ENCODE measurements around the gene EPS8L2. TPM values are rescaled to one million over a fixed set of nuclear protein-coding genes. Genes with fewer than 3 reads are reported as not detected.

The EPS8L2 gene
- polyA plus RNA-seq, 3 donors, result 0.55 TPM; not detected in 2

GRCh38 chr11:726278-727220 lies 20.5 kb downstream of the EPS8L2 start:
- Mint-ChIP-seq H3K36me3 (no peaks in the 10 kb centered on the region), H3K9me3 (peaks cover 0 to 10% (median 2%) of the 10 kb centered on the region in 7 donors), H3K4me3 (peak overlapping the region in 1 of 2 donors; percentile 80), H3K27me3 (ENCODE audit: low read depth in 3 of 3) (peaks cover 25 to 62% (median 36%) of the 10 kb centered on the region in 3 donors), H3K4me1 (peaks cover 27% of the 10 kb centered on the region), H3K27ac (no peak overlapping the region)
- 12% methylated on average over 54 of the region's 61 CpGs for WGBS (ENCODE audit: insufficient coverage)
- no peak overlapping the region for H3K27ac ChIP-seq (ENCODE audit: low read depth in 1 of 2, low read length in 2 of 2)
- no peaks in the 10 kb centered on the region for H3K36me3 ChIP-seq (replicated peaks in 1 of 2; ENCODE audit: control insufficient read depth in 1 of 2, insufficient read depth in 2 of 2, low read length in 2 of 2)
- no peak for TF ChIP-seq CTCF (IDR thresholded peaks at IDR 0.05)
- intact Hi-C loops (cut with micrococcal nuclease), result no loop called here
- peak in 2 of 3 donors; percentile 39 to 42 for DNase-seq
- H3K4me1 ChIP-seq (ENCODE audit: control insufficient read depth in 1 of 2, insufficient read depth in 2 of 2, low read length in 2 of 2), result peaks cover 43 to 57% of the 10 kb centered on the region in 2 donors
- peak overlapping the region; percentile 76 for H3K4me2 ChIP-seq (replicated peaks; ENCODE audit: extremely low read depth, low read length, poor library complexity, severe bottlenecking)
- H2AFZ ChIP-seq (ENCODE audit: insufficient read depth, low read depth, low read length, poor library complexity, severe bottlenecking), result peak overlapping the region; percentile 71
- H4K20me1 ChIP-seq (ENCODE audit: insufficient read depth, low read length), result no peaks in the 10 kb centered on the region
- H3K79me2 ChIP-seq (ENCODE audit: insufficient read depth, low read length), result no peaks in the 10 kb centered on the region
- H3K4me3 ChIP-seq (replicated peaks in 1 of 3; ENCODE audit: low read depth in 2 of 3, low read length in 3 of 3), result peak overlapping the region in 1 of 3 experiments; percentile 67
- H3K9ac ChIP-seq (ENCODE audit: insufficient read depth, low read length, poor library complexity, severe bottlenecking), result peak overlapping the region; percentile 59
- H3K27me3 ChIP-seq (ENCODE audit: control insufficient read depth in 2 of 2, insufficient read depth in 2 of 2, low read length in 2 of 2), result peaks cover 8 to 44% of the 10 kb centered on the region in 2 donors
- no peaks in the 10 kb centered on the region for H3K9me3 ChIP-seq (replicated peaks in 1 of 2; ENCODE audit: control insufficient read depth in 1 of 2, insufficient read depth in 1 of 2, low read length in 2 of 2)

GRCh38 chr11:727281-727701 lies 21.3 kb downstream of the EPS8L2 start:
- H3K79me2 ChIP-seq (ENCODE audit: insufficient read depth, low read length), result no peaks in the 10 kb centered on the region
- H3K27me3 ChIP-seq (ENCODE audit: control insufficient read depth in 2 of 2, insufficient read depth in 2 of 2, low read length in 2 of 2), result peaks cover 8 to 38% of the 10 kb centered on the region in 2 donors
- no peaks in the 10 kb centered on the region for H4K20me1 ChIP-seq (ENCODE audit: insufficient read depth, low read length)
- DNase-seq, result no peak
- no peaks in the 10 kb centered on the region for H3K36me3 ChIP-seq (replicated peaks in 1 of 2; ENCODE audit: control insufficient read depth in 1 of 2, insufficient read depth in 2 of 2, low read length in 2 of 2)
- peaks cover 35 to 50% of the 10 kb centered on the region in 2 donors for H3K4me1 ChIP-seq (ENCODE audit: control insufficient read depth in 1 of 2, insufficient read depth in 2 of 2, low read length in 2 of 2)
- no peak overlapping the region for H3K27ac ChIP-seq (ENCODE audit: low read depth in 1 of 2, low read length in 2 of 2)
- H3K4me3 Mint-ChIP-seq, result peak overlapping the region in 1 of 2 donors; percentile 30
- peaks cover 0 to 6% (median 2%) of the 10 kb centered on the region in 7 donors for H3K9me3 Mint-ChIP-seq
- H3K4me2 ChIP-seq (replicated peaks; ENCODE audit: extremely low read depth, low read length, poor library complexity, severe bottlenecking), result no peak overlapping the region
- no peak overlapping the region for H3K4me3 ChIP-seq (replicated peaks in 1 of 3; ENCODE audit: low read depth in 2 of 3, low read length in 3 of 3)
- TF ChIP-seq CTCF (IDR thresholded peaks at IDR 0.05), result no peak
- peaks cover 24% of the 10 kb centered on the region for H3K4me1 Mint-ChIP-seq
- no peak overlapping the region for H2AFZ ChIP-seq (ENCODE audit: insufficient read depth, low read depth, low read length, poor library complexity, severe bottlenecking)
- H3K9me3 ChIP-seq (replicated peaks in 1 of 2; ENCODE audit: control insufficient read depth in 1 of 2, insufficient read depth in 1 of 2, low read length in 2 of 2), result no peaks in the 10 kb centered on the region
- H3K36me3 Mint-ChIP-seq, result no peaks in the 10 kb centered on the region
- WGBS (ENCODE audit: insufficient coverage), result 95% methylated on average over 10 of the region's 12 CpGs
- intact Hi-C loops (cut with micrococcal nuclease), result no loop called here
- H3K27me3 Mint-ChIP-seq (ENCODE audit: low read depth in 3 of 3), result peaks cover 21 to 55% (median 32%) of the 10 kb centered on the region in 3 donors
- no peak overlapping the region for H3K9ac ChIP-seq (ENCODE audit: insufficient read depth, low read length, poor library complexity, severe bottlenecking)
- no peak overlapping the region for H3K27ac Mint-ChIP-seq
